Activated CD4-positive, alpha-beta T cell treated with anti-CD3 and anti-CD28 coated beads, Interleukin-2, amount 10 ng/mL, durations not matched to agents 7 days and 5 days (primary cell): ENCODE measurements around the gene DUSP23. TPM values are rescaled to one million over a fixed set of nuclear protein-coding genes. Genes with fewer than 3 reads are reported as not detected.

Experiments
- CTCF ChIA-PET: fragments of 350-600 bp; sonication (Branson Sonifier 250); formaldehyde crosslinking; loops from one replicate; lab custom pipeline; 2021; ENCODE audit warnings: antibody characterized with exemption; lab: Charles Lee
- POLR2A ChIA-PET: fragments of 350-600 bp; sonication (Branson Sonifier 250); formaldehyde crosslinking; loops from one replicate; lab custom pipeline; 2021; ENCODE audit warnings: antibody characterized with exemption; lab: Charles Lee
- DNase-seq: peaks from one replicate; pipeline ENCODE4 v3.0.0-alpha.2; 2020
- H3K27ac Mint-ChIP-seq: one replicate; pipeline ENCODE4 v1.8.0; 2021; ENCODE audit warnings: mild to moderate bottlenecking, moderate library complexity, mixed read lengths
- H3K27me3 Mint-ChIP-seq: one replicate; pipeline ENCODE4 v1.8.0; 2021; ENCODE audit warnings: mixed read lengths
- H3K36me3 Mint-ChIP-seq: one replicate; pipeline ENCODE4 v1.8.0; 2021; ENCODE audit warnings: low read depth, mixed read lengths
- H3K4me1 Mint-ChIP-seq: one replicate; pipeline ENCODE4 v1.8.0; 2021; ENCODE audit warnings: mixed read lengths
- H3K4me3 Mint-ChIP-seq: one replicate; pipeline ENCODE4 v1.8.0; 2021; ENCODE audit warnings: mild to moderate bottlenecking, moderate library complexity, mixed read lengths
- H3K9me3 Mint-ChIP-seq: one replicate; pipeline ENCODE4 v1.8.0; 2021; ENCODE audit warnings: mixed read lengths
- total RNA-seq, 2 experiments: library from RNA; stranded (reverse); gene quantifications; one replicate each; pipeline ENCODE4 v1.2.3, GENCODE V29; 2021

DUSP23 gene
- total RNA-seq, 2 experiments from 2014 or later: 22.9 to 23.8 TPM

DNA sequence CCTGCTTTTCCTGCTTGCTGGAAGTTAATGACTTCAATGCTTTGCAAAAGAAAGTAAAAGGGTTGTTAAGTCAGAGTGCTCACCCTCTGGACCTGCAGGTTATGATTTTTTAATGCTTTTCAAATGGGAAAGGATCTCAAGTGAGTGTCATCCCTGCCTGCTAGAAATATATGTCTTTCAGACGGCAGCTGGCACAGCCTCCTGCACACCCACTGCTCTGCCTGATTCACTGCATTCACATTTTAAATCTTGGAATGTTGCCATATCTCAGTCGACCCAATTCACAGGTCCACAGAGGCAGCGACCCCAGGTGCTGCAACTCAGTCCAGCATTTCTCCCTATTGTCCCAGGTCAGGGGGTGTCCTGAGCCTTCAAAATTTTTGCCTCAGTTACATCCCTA is 10.7 kb downstream of the DUSP23 start:
- DNase-seq: no peak
- Mint-ChIP-seq H3K27ac (no peak overlapping the region), H3K36me3 (no peaks in the 10 kb centered on the region), H3K4me3 (no peak overlapping the region), H3K9me3 (no peaks in the 10 kb centered on the region), H3K4me1 (no peaks in the 10 kb centered on the region), H3K27me3 (peaks cover 23% of the 10 kb centered on the region)
- POLR2A ChIA-PET: no interaction called here
- CTCF ChIA-PET: no interaction called here

DNA sequence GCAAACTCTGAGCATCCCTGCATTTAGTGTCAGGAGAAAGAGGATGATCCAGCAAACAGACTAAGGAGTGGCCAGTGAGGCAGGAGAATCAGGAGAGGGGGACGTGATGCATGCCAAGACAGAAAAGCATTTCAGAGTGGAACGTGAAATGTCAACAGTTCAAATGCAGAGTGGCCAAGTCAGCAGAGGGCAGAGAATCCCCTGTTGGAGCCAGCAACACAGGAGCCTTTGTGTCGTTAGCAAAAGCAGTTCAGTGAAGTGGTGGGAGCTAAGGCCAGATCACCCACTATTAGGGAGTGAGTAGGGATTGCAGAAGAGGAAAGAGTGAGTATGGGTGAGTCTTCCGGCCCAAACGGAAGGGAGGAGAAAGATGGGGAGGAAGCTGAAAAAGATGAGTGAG is 14.8 kb downstream of the DUSP23 start:
- H3K27ac Mint-ChIP-seq: no peak overlapping the region
- H3K4me3 Mint-ChIP-seq: no peak overlapping the region
- no peaks in the 10 kb centered on the region for H3K9me3 Mint-ChIP-seq
- H3K4me1 Mint-ChIP-seq: peaks cover 9% of the 10 kb centered on the region
- H3K27me3 Mint-ChIP-seq: peaks cover 40% of the 10 kb centered on the region
- no peaks in the 10 kb centered on the region for H3K36me3 Mint-ChIP-seq
- DNase-seq: no peak
- CTCF ChIA-PET: interaction anchor here (0.9 kb wide), 1 partner anchor 9 kb away, joined by 3 read pairs; no protein-coding TSS in a partner anchor
- POLR2A ChIA-PET: no interaction called here

DNA sequence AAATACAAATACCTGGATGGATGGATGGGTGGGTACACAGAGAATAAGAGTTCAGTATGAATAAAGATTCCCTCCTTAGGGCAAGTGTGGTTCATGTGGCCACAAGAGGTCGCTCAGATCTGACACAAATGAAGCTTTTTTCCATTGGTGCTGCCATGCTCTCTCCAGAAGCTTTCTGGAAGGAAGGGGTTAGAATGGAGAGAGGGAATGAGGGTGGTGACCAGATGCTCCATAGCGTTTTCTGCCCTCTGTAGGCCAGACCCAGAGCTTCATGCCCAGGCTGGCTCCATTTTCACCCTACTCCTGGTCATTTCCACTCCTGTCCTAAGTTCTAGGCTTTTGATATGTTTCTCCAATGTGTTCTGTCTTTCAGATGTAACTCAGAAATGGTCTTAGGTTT is 18.1 kb downstream of the DUSP23 start:
- H3K4me1 Mint-ChIP-seq: peaks cover 18% of the 10 kb centered on the region
- ChIA-PET POLR2A (interaction anchor here (0.6 kb wide), 1 partner anchor 154 kb away, joined by 3 read pairs; no protein-coding TSS in a partner anchor), CTCF (interaction anchor here (0.7 to 3.0 kb wide), 24 partner anchors 9 to 209 kb away, joined by 3 to 29 read pairs (median 4); partner anchors contain the start of gene SLAMF8)
- H3K9me3 Mint-ChIP-seq: no peaks in the 10 kb centered on the region
- peaks cover 43% of the 10 kb centered on the region for H3K27me3 Mint-ChIP-seq
- no peak overlapping the region for H3K4me3 Mint-ChIP-seq
- no peaks in the 10 kb centered on the region for H3K36me3 Mint-ChIP-seq
- no peak overlapping the region for H3K27ac Mint-ChIP-seq
- DNase-seq: peak; percentile 51

DNA sequence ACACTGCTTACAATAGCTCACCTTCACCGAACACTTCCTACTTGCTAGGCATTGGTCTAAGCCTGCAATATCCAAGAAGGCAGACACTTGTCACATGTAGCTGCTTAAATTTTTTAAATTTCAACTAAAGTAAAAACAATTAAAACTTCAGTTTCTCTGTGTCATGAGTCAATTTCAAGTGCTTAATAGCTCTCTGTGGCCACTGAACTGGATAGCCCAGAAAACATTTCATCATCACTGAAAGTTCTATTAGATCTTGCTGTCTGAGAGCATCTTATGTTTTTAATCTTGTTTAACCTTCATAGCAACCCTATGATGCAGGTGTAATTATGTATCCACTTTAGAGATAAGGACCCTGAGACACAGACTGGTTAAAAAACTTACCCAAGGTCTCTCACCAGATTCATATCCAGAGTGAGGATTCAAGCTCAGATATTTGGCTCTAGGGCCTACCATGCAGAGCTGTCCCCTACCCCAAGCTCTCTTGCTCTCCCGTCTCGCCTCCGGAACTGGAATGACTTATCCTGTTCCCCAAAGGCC is 18.8 kb downstream of the DUSP23 start:
- Mint-ChIP-seq H3K36me3 (no peaks in the 10 kb centered on the region), H3K4me1 (peaks cover 18% of the 10 kb centered on the region), H3K9me3 (no peaks in the 10 kb centered on the region), H3K27ac (no peak overlapping the region), H3K4me3 (no peak overlapping the region), H3K27me3 (peaks cover 45% of the 10 kb centered on the region)
- no peak for DNase-seq
- ChIA-PET POLR2A (interaction anchor here (0.6 kb wide), 1 partner anchor 153 kb away, joined by 3 read pairs; no protein-coding TSS in a partner anchor), CTCF (interaction anchor here (0.7 to 3.0 kb wide), 22 partner anchors 9 to 208 kb away, joined by 3 to 29 read pairs (median 5); partner anchors contain the start of gene SLAMF8)

DNA sequence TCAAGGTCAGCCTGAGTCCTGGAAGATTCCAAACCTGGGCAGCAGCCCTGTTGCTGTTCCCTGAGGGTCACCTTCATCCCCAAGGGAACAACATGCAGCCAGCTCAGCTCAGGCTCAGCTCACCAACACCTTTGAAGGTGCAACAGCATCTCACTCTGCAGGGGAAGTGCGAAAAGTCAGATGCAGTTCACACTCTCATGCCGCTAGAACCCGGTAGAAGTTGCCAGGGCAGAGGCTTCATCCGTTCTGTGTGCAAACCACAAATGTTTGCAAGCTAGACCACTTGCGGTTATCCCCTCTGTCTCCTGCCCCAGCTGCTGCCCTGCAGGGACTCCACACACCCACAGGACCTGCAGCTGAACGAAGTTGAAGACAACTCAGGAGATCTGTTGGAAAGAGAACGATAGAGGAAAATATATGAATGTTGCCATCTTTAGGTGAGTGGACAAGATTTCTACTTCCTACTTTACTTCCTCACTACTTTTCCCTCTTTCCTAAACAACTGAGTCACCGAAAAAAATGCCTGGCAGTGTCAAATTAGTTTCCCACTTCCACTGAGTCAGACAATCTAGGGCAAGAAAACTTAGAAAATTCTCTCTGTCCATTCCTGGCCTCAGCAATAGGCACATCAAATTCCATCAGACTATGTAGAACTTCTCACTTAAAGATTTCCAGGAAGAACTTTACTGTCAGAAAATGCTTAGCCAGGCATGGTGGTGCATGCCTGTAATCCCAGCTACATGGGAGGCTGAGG is 19.6 kb downstream of the DUSP23 start:
- Mint-ChIP-seq H3K4me1 (peaks cover 18% of the 10 kb centered on the region), H3K4me3 (no peak overlapping the region), H3K27ac (no peak overlapping the region), H3K27me3 (peaks cover 50% of the 10 kb centered on the region), H3K9me3 (no peaks in the 10 kb centered on the region), H3K36me3 (no peaks in the 10 kb centered on the region)
- peak; percentile 41 for DNase-seq
- POLR2A ChIA-PET: no interaction called here
- CTCF ChIA-PET: interaction anchor here (1.6 to 3.0 kb wide), 5 partner anchors 11 to 207 kb away, joined by 5 to 29 read pairs (median 12); no protein-coding TSS in a partner anchor

DNA sequence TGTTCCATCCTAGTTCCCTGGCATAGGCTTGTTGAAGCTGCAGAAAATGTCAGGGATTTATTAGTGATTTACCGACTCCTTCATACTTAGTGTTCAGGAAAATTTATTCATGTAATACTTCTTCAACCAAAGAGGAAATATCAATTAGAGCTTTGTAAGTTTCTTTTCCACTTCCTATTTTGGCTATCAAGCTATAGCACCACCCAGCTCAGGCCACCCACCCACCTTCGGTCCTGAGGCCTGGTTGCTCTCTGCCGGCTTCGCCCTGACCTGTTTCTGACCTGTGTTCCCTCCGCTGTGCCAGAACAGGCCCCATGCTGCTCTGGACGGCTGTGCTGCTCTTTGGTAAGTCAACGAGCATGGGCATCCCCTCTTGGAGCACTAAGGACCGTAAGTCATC is 21.3 kb downstream of the DUSP23 start, which contains the start of gene FCRL6:
Gene FCRL6 (plus strand): TSS at position 250 of the 400 bp plus-strand sequence. CDS start 65 bp downstream, at position 315.
- ChIA-PET POLR2A (no interaction called here), CTCF (interaction anchor here (0.6 to 1.6 kb wide), 10 partner anchors 9 to 947 kb away, joined by 3 to 6 read pairs (median 3); partner anchors contain the start of gene DUSP23)
- no peaks in the 10 kb centered on the region for H3K9me3 Mint-ChIP-seq
- H3K27ac Mint-ChIP-seq: no peak within 1 kb of the TSS
- H3K27me3 Mint-ChIP-seq: peaks cover 50% of the 10 kb centered on the region
- H3K4me3 Mint-ChIP-seq: no peak within 1 kb of the TSS
- no peak for DNase-seq
- H3K36me3 Mint-ChIP-seq: no peaks in the 10 kb centered on the region
- H3K4me1 Mint-ChIP-seq: peaks cover 18% of the 10 kb centered on the region

DNA sequence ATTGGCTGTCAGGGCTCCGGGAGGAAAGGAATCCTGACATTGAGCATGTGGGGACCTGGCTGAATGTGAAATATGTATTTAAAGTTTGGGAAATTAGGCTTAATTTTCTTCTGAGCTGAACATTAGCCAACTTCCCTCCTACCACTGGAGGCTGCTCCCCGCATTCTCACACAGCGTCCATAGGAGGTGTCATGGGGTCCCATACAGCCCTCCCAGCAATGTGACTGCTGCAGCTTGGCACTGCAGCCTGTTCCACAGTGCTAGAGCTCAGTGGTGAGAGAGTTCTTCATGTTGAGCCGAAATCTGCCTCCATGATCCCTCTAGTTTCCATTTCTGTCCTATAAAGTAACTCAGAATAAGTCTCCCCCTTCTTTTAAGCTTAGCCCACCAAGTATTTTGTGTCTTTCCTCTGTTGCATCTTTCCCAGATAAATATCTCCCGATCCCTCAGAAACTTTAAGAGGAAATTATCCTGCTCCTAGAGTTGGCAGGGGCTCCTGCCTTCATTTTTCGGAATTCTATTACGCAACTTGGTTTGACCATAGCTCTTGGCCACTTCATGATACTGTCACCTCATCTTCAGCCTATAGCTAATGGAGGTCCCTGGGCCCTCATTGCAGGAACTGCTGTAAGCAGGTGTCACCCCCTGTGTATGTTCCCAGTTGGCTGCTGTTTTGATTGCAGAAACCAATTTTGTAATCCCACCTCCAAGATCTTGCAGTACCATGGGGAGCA is 23.4 kb downstream of the DUSP23 start:
- H3K4me1 Mint-ChIP-seq: peaks cover 18% of the 10 kb centered on the region
- H3K36me3 Mint-ChIP-seq: no peaks in the 10 kb centered on the region
- H3K27me3 Mint-ChIP-seq: peaks cover 47% of the 10 kb centered on the region
- no peak for DNase-seq
- CTCF ChIA-PET: interaction anchor here (0.6 to 2.6 kb wide), 7 partner anchors 8 to 85 kb away, joined by 3 to 6 read pairs (median 3); partner anchors contain the start of gene DUSP23
- POLR2A ChIA-PET: interaction anchor here (0.6 kb wide), 1 partner anchor 50 kb away, joined by 3 read pairs; no protein-coding TSS in a partner anchor
- H3K9me3 Mint-ChIP-seq: no peaks in the 10 kb centered on the region
- no peak overlapping the region for H3K4me3 Mint-ChIP-seq
- no peak overlapping the region for H3K27ac Mint-ChIP-seq

DNA sequence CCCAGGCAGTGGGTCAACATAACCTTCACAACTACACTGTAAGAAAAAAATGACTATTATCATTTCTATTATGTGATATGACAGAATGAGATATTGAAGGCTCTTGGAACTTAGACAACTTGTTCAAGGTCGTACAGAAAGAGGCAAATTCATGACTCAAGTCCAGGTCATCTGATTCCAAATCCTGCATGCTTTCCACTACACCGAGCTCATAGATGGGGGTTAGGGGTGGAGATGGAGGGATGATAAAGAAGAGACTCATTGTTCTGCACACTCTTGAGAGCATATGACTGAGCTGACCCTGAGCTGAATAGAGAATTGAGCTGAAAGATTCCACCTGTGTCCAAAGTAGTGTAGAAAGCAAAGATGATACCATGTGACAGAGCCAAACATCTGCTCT is 24.2 kb downstream of the DUSP23 start:
- Mint-ChIP-seq H3K36me3 (no peaks in the 10 kb centered on the region), H3K4me1 (peaks cover 14% of the 10 kb centered on the region), H3K27ac (no peak overlapping the region), H3K9me3 (no peaks in the 10 kb centered on the region), H3K4me3 (no peak overlapping the region), H3K27me3 (peaks cover 47% of the 10 kb centered on the region)
- CTCF ChIA-PET: interaction anchor here (1.1 to 2.6 kb wide), 4 partner anchors 9 to 84 kb away, joined by 3 to 6 read pairs (median 3); partner anchors contain the start of gene DUSP23
- POLR2A ChIA-PET: interaction anchor here (0.6 kb wide), 1 partner anchor 49 kb away, joined by 3 read pairs; no protein-coding TSS in a partner anchor
- no peak for DNase-seq

DNA sequence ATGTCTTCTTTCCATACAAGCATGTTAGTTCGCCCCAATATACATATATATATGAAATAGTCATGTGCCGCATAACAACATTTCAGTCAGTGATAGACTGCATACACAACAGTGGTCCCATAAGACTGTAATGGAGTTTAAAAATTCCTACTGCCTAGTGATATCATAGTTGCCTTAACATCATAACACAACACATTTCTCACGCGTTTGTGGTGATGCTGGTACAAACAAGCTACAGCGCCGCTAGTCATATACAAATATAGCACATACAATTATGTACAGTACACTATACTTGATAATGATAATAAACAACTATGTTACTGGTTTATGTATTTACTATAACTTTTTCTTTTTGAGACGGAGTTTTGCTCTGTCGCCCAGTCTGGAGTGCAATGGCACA is 35.2 kb downstream of the DUSP23 start:
- CTCF ChIA-PET: interaction anchor here (0.6 kb wide), 1 partner anchor 21 kb away, joined by 4 read pairs; no protein-coding TSS in a partner anchor
- peaks cover 26% of the 10 kb centered on the region for H3K27me3 Mint-ChIP-seq
- no peaks in the 10 kb centered on the region for H3K4me1 Mint-ChIP-seq
- no peak overlapping the region for H3K27ac Mint-ChIP-seq
- no peak overlapping the region for H3K4me3 Mint-ChIP-seq
- no peaks in the 10 kb centered on the region for H3K36me3 Mint-ChIP-seq
- no peaks in the 10 kb centered on the region for H3K9me3 Mint-ChIP-seq
- POLR2A ChIA-PET: no interaction called here
- no peak for DNase-seq

DNA sequence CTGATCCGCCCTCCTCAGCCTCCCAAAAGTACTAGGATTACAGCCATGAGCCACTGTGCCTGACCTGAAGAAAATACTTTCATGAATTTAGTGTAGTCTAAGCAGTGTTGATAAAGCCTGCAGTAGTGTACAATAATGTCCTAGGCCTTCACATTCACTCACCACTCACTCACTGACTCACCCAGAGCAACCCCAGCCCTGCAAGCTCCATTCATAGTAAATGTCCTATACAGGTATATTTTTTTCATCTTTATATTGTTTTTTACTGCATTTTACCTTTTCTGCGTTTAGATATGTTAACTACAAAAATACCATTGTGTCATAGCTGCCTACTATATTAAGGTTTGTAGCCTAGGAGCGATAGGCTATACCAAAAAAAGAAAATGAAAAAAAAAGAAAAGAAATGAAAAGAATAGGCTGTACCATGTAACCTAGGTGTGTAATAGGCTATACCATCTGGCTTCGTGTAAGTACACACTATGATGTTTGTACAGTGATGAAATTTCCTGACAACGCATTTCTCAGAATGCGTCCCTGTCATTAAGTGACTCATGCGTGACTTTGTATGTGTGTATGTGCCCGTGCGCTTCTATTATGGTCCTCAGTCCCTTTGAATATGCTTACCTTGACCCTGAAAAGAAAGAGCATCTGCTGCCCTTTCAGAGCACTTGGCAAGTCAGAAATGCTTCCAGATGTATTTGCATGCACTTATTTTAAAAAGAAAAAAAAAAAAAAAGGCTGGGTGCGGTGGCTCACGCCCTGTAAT is 36.7 kb downstream of the DUSP23 start:
- DNase-seq: no peak
- ChIA-PET CTCF (interaction anchor here (1.2 kb wide), 1 partner anchor 9 kb away, joined by 4 read pairs; the partner anchor contains the start of gene SLAMF8), POLR2A (interaction anchor here (0.7 kb wide), 1 partner anchor 15 kb away, joined by 4 read pairs; no protein-coding TSS in a partner anchor)
- H3K4me1 Mint-ChIP-seq: no peaks in the 10 kb centered on the region
- H3K36me3 Mint-ChIP-seq: no peaks in the 10 kb centered on the region
- H3K9me3 Mint-ChIP-seq: no peaks in the 10 kb centered on the region
- H3K27ac Mint-ChIP-seq: no peak overlapping the region
- H3K27me3 Mint-ChIP-seq: peaks cover 25% of the 10 kb centered on the region
- no peak overlapping the region for H3K4me3 Mint-ChIP-seq

DNA sequence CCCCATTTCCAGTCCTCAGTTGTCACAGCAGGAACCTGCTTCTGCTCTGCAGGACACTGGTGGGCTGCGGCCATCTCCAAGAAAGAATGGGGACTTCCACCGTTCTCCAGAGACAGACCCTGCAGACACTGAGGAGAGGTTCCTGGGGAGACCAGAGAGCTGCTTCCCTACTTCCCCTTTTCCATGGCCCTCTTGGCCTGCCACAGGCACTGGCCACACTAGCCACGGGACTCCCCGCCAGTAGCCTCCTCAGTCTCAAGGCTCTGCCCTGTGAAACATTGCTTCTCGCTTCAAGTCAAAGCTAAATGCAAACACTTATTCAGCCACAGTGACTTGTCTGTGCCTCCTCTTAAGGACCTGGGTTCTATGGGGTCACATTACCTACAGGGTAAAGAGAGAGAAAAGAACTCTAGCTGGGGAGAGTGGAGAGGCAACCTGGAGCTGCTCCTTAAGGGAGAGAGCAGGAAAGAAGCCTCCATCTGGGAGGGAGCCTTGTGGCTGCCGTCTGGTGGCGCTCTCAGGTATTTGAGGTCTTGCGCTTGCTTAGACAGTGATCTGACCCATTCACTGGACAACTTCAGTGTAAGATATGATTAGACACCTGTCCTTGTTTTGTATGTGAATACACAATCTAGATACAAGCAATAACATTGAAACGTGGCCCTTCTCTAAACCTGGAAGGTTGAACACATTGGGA is 40.6 kb downstream of the DUSP23 start:
- Mint-ChIP-seq H3K4me1 (peaks cover 22% of the 10 kb centered on the region), H3K36me3 (no peaks in the 10 kb centered on the region), H3K27ac (no peak overlapping the region), H3K27me3 (peaks cover 43% of the 10 kb centered on the region), H3K4me3 (no peak overlapping the region), H3K9me3 (no peaks in the 10 kb centered on the region)
- ChIA-PET CTCF (interaction anchor here (0.5 kb wide), 1 partner anchor 158 kb away, joined by 3 read pairs; no protein-coding TSS in a partner anchor), POLR2A (no interaction called here)
- DNase-seq: peak; percentile 31
